OCI-LY3 (cell line): ENCODE results near the gene KRTAP25-1.

Experiments
- H2AFZ ChIP-seq: fragments of 200-600, 300-600 bp; shearing (Covaris generic); 2 replicates; pipeline ENCODE4 v1.6.0; 2014; ENCODE audit warnings: antibody characterized with exemption, low read depth, low read length
- H3K27ac ChIP-seq: fragments of 200-600, 300-600 bp; sonication (generic); 2 replicates; pipeline ENCODE4 v1.5.1; 2014; ENCODE audit warnings: mild to moderate bottlenecking, low read length, moderate library complexity, mixed read lengths
- H3K27me3 ChIP-seq: fragments of 200-600, 300-600 bp; sonication (generic); 2 replicates; pipeline ENCODE4 v1.6.1; 2014; ENCODE audit warnings: low read depth, low read length, mixed read lengths
- H3K36me3 ChIP-seq: fragments of 200-600, 300-600 bp; sonication (generic); replicated peaks from 2 replicates; pipeline ENCODE3; 2014; ENCODE audit warnings: low read depth, low read length, mixed read lengths
- H3K4me1 ChIP-seq: fragments of 300-600, 200-600 bp; sonication (generic); 2 replicates; pipeline ENCODE4 v1.6.1; 2014; ENCODE audit warnings: low read length, mixed read lengths
- H3K4me2 ChIP-seq: fragments of 200-600, 300-600 bp; sonication (generic); 2 replicates; pipeline ENCODE4 v1.6.1; 2014; ENCODE audit warnings: low read length, mixed read lengths
- H3K4me3 ChIP-seq: fragments of 300-600, 200-600 bp; sonication (generic); 2 replicates; pipeline ENCODE4 v1.5.1; 2014; ENCODE audit warnings: antibody characterized with exemption, mild to moderate bottlenecking, low read length, moderate library complexity
- H3K79me2 ChIP-seq: fragments of 300-600, 200-600 bp; shearing (Covaris generic); 2 replicates; pipeline ENCODE4 v1.6.1; 2014; ENCODE audit warnings: mild to moderate bottlenecking, low read length, mixed read lengths
- H3K9ac ChIP-seq: fragments of 300-600, 200-600 bp; shearing (Covaris generic); 2 replicates; pipeline ENCODE4 v1.6.0; 2014; ENCODE audit warnings: mild to moderate bottlenecking, low read length, moderate library complexity
- H3K9me3 ChIP-seq: fragments of 200-600, 300-600 bp; shearing (Covaris generic); 2 replicates; pipeline ENCODE4 v1.6.1; 2014; ENCODE audit warnings: low read length, mixed read lengths; ENCODE audit not compliant: insufficient read depth
- H4K20me1 ChIP-seq: fragments of 200-600, 300-600 bp; sonication (generic); 2 replicates; pipeline ENCODE4 v1.6.1; 2016; ENCODE audit warnings: low read length, mixed read lengths; ENCODE audit not compliant: insufficient read depth
- EZH2phosphoT487 ChIP-seq: fragments of 200-600 bp; shearing (Covaris generic); IDR thresholded peaks from 2 replicates; pipeline ENCODE4 v1.6.1; 2018; ENCODE audit warnings: antibody characterized with exemption, mixed run types, low read depth
- TF ChIP-seq, protein P1 (sequence below): fragments of 200-600, 300-600 bp; sonication (generic); IDR thresholded peaks from 2 replicates; pipeline ENCODE4 v1.5.1; 2014; ENCODE audit warnings: antibody characterized with exemption, low read length, low read depth

The KRTAP25-1 gene

DNA sequence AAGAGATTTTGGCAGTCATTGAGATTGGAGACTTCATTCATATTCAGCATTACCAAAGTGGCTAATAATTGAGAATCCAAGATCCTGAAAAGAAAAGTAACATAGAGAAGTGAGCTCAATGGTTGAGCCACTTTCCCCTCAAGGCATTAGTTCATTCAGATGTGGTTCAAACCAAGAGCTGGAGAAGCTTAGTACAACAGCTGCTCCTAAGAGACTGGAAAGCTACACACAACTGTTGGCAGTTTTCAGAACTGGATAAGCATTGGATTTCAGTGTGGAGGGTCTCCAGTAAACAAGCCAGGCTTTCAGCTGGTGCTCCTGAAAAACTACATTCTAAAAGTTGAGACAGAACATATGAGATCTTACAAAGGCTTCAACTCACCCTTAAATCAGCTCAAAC is 44.3 kb downstream of the KRTAP25-1 start:
- no peaks in the 10 kb centered on the region for H3K36me3 ChIP-seq
- no peak overlapping the region for H2AFZ ChIP-seq
- no peaks in the 10 kb centered on the region for H3K9me3 ChIP-seq
- H3K4me3 ChIP-seq = no peak overlapping the region
- no peak overlapping the region for H3K27ac ChIP-seq
- no peaks in the 10 kb centered on the region for H3K79me2 ChIP-seq
- no peaks in the 10 kb centered on the region for H3K27me3 ChIP-seq
- no peak overlapping the region for H3K9ac ChIP-seq
- no peaks in the 10 kb centered on the region for H3K4me1 ChIP-seq
- TF ChIP-seq, protein P1, sequence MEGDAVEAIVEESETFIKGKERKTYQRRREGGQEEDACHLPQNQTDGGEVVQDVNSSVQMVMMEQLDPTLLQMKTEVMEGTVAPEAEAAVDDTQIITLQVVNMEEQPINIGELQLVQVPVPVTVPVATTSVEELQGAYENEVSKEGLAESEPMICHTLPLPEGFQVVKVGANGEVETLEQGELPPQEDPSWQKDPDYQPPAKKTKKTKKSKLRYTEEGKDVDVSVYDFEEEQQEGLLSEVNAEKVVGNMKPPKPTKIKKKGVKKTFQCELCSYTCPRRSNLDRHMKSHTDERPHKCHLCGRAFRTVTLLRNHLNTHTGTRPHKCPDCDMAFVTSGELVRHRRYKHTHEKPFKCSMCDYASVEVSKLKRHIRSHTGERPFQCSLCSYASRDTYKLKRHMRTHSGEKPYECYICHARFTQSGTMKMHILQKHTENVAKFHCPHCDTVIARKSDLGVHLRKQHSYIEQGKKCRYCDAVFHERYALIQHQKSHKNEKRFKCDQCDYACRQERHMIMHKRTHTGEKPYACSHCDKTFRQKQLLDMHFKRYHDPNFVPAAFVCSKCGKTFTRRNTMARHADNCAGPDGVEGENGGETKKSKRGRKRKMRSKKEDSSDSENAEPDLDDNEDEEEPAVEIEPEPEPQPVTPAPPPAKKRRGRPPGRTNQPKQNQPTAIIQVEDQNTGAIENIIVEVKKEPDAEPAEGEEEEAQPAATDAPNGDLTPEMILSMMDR = no peak
- H4K20me1 ChIP-seq = no peaks in the 10 kb centered on the region
- no peak overlapping the region for H3K4me2 ChIP-seq

DNA sequence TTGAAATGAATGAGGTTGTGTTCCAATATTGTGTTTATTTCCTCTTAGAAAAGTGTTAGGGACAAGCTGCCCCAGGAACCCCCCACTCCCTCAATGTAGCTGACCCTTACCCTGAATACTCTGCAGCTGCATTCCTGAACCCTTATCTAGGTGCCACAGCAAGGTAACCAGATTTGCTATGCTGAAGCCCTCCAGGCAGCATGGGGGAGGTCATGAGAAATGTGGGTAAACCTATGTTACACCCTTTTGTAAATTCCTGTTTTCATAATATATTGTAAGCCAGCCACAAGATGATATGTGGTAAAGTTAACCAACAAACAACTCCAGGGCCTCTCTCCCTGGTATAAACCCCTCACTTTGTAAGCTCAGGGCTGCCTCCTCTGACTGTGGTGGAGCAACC is 45.6 kb downstream of the KRTAP25-1 start:
- Histone ChIP-seq H2AFZ (no peak overlapping the region), H3K4me2 (no peak overlapping the region), H4K20me1 (no peaks in the 10 kb centered on the region), H3K4me1 (no peaks in the 10 kb centered on the region), H3K36me3 (no peaks in the 10 kb centered on the region), H3K27me3 (no peaks in the 10 kb centered on the region), H3K4me3 (no peak overlapping the region), H3K79me2 (no peaks in the 10 kb centered on the region), H3K9me3 (no peaks in the 10 kb centered on the region), H3K27ac (no peak overlapping the region), H3K9ac (no peak overlapping the region)
- TF ChIP-seq, protein P1 = no peak
- no peak for TF ChIP-seq EZH2phosphoT487

DNA sequence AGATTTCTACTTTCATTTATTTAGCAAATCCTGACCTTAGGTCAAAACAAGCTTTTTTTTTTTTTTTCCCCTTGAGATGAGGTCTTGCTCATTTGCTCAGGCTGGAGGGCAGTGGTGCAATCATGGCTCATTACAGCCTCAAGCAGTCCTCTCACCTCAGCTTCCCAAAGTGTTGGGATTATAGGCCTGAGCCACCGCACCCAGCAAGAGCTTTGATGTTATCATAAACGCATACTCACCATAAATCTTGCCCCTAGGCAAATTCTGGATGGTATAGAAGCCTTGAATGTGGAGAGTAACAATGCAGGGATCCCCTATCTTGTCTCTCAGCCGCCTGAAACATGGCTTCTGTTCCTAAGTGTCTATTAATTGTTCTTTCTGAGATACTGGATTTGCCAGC is 48.7 kb downstream of the KRTAP25-1 start:
- Histone ChIP-seq H3K9me3 (no peaks in the 10 kb centered on the region), H3K79me2 (no peaks in the 10 kb centered on the region), H3K4me3 (no peak overlapping the region), H3K27ac (no peak overlapping the region), H3K9ac (no peak overlapping the region), H2AFZ (no peak overlapping the region), H4K20me1 (no peaks in the 10 kb centered on the region), H3K27me3 (no peaks in the 10 kb centered on the region), H3K36me3 (no peaks in the 10 kb centered on the region), H3K4me2 (no peak overlapping the region), H3K4me1 (no peaks in the 10 kb centered on the region)
- TF ChIP-seq, protein P1 = no peak
- no peak for TF ChIP-seq EZH2phosphoT487
